Psoas muscle (tissue), 8 donors: ENCODE data around the gene HSH2D. TPM values are rescaled to one million over a fixed set of nuclear protein-coding genes. Genes with fewer than 3 reads are reported as not detected.

Source experiments
- ATAC-seq, 4 donors: fragments of 200-7000 bp; cut with Tn5 transposase; one replicate each; pipeline ENCODE4 v1.9.1; 2020; ENCODE audit warnings: moderate library complexity in 3 of 4, mild to moderate bottlenecking in 2 of 4
- DNase-seq, 2 donors: peaks; one replicate each; pipeline ENCODE4 v3.0.0-alpha.2; 2020
- H3K27ac ChIP-seq: fragments of 200-600 bp; one replicate; pipeline ENCODE4 v1.8.0; 2022
- H3K27me3 ChIP-seq, 3 donors: fragments of 200-600 bp in 1 of 3; one replicate each; pipeline versions ENCODE4 v1.6.1 to v1.8.0; 2013 to 2022; ENCODE audit warnings: low read length in 2 of 3, mild to moderate bottlenecking in 2 of 3, moderate library complexity in 1 of 3; ENCODE audit not compliant: insufficient read depth in 3 of 3
- H3K36me3 ChIP-seq, 2 donors: fragments of 200-600 bp in 1 of 2; one replicate each; pipeline versions ENCODE4 v1.6.1 to v1.8.0; 2013 to 2022; ENCODE audit warnings: low read depth in 1 of 2, mild to moderate bottlenecking in 1 of 2, moderate library complexity in 1 of 2; ENCODE audit not compliant: insufficient read depth in 1 of 2
- H3K4me1 ChIP-seq: fragments of 200-600 bp; one replicate; pipeline ENCODE4 v1.8.0; 2022
- H3K4me3 ChIP-seq: fragments of 200-600 bp; one replicate; pipeline ENCODE4 v1.8.0; 2022; ENCODE audit warnings: mild to moderate bottlenecking
- H3K9me3 ChIP-seq: fragments of 200-600 bp; one replicate; pipeline ENCODE4 v1.8.0; 2022
- WGBS, 3 donors: extraction: QIAGEN DNeasy Blood & Tissue Kit; methylation state at CpG; one replicate each; pipeline versions ENCODE4 v1.1.6 to v1.1.7; 2013; 5-methylcytosine and 5-hydroxymethylcytosine counted together
- intact Hi-C, 2 donors: fragments of 100-400 bp; cut with DNase I; formaldehyde crosslinking; loops; one replicate each; pipeline versions ENCODE4 v1.11.0 to v1.14.2; 2022
- polyA plus RNA-seq, 3 donors: library from polyadenylated mRNA; stranded (reverse); fragments of 200-250 nt; gene quantifications; one replicate each; pipeline ENCODE4 v1.2.3, GENCODE V29; 2013
- total RNA-seq, 4 donors: library from RNA; stranded (reverse); fragmentation: NEBNext Ultra II Directional in 2 of 4; extraction: Animal tissue kit (Norgen Biotek cat#: 25700) in 2 of 4; gene quantifications; one replicate each; pipeline versions ENCODE4 v1.2.1 to v1.2.4, GENCODE V29; 2021 to 2023
- TF ChIP-seq, protein P1 (sequence below): fragments of 200-600 bp; IDR thresholded peaks from one replicate; pipeline ENCODE4 v1.8.0; 2022; ENCODE audit warnings: antibody characterized with exemption
- donor health status: healthy with polysubstance abuse.
- donor health status: DM: no; HTN: no; CAD: no; lungs with moderate emphysema.
- donor health status: Bipolar disorder and iron deficiency.
- donor health status: healthy.
- donor health status: DM: yes; HTN: yes; CAD: no.
- donor health status: DM: no; HTN: no; CAD: no.
- donor health status: DM: no; HTN: no; CAD: no.
- donor health status: DM: yes; HTN: yes; CAD: no.

Gene HSH2D
- total and polyA plus RNA-seq, 7 donors: 0.10 to 0.30 (median 0.12) TPM; not detected in 2

GRCh38 chr19:16113727-16114126 is 29.8 kb upstream of the HSH2D start:
- no peaks in the 10 kb centered on the region for H3K27me3 ChIP-seq
- intact Hi-C loops: loop anchor here in 1 of 2 donors (5.0 kb wide), 2 partner anchors 69 to 71 kb away; no protein-coding TSS in a partner anchor
- ATAC-seq (no peak), DNase-seq (no peak)
- peaks cover 12% of the 10 kb centered on the region for H3K4me1 ChIP-seq
- no peak overlapping the region for H3K27ac ChIP-seq
- H3K9me3 ChIP-seq: no peaks in the 10 kb centered on the region
- no peak overlapping the region for H3K4me3 ChIP-seq
- H3K36me3 ChIP-seq: peaks cover 0 to 11% of the 10 kb centered on the region in 2 donors
- TF ChIP-seq, protein P1, sequence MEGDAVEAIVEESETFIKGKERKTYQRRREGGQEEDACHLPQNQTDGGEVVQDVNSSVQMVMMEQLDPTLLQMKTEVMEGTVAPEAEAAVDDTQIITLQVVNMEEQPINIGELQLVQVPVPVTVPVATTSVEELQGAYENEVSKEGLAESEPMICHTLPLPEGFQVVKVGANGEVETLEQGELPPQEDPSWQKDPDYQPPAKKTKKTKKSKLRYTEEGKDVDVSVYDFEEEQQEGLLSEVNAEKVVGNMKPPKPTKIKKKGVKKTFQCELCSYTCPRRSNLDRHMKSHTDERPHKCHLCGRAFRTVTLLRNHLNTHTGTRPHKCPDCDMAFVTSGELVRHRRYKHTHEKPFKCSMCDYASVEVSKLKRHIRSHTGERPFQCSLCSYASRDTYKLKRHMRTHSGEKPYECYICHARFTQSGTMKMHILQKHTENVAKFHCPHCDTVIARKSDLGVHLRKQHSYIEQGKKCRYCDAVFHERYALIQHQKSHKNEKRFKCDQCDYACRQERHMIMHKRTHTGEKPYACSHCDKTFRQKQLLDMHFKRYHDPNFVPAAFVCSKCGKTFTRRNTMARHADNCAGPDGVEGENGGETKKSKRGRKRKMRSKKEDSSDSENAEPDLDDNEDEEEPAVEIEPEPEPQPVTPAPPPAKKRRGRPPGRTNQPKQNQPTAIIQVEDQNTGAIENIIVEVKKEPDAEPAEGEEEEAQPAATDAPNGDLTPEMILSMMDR: no peak
- 82 to 86% (median 84%) methylated on average over 3 of the region's 3 CpGs for WGBS, 3 donors

DNA sequence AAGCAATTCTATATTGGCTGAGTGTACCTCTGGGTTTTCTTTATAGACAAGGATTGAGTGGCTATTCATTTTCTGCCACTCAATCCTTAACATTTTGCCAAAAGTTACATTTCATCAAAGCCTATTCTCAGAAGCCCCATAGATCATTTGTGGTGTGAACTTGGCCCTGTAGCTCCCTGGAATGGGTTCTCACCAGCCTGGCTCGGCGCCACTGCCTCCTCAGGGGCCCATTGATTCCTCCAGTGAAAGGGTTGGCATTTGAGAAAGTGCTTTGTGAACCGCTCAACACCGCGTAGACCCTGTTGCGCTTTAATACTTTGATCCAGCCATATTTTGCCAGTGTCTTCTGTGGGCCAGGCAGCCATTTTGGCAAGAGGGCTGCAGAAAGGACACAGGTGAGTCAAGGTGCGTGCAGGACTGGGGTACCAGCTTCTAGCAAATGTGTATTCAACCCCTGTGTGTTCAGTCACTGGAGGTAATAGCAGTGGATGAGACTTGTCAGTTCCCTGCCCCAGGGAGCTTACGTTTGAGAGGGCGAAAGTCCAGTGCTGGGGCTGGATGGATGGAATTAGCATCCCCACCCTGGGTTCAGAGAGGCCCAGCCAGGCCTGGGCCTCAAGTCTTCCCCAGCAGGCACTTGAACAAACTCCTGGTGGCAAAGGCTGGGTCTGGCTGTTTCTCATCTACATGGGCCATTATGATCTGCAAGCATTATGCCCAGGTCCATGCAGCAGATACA is 28.0 kb upstream of the HSH2D start:
- Histone ChIP-seq H3K4me3 (no peak overlapping the region), H3K27ac (no peak overlapping the region), H3K4me1 (peaks cover 12% of the 10 kb centered on the region), H3K9me3 (no peaks in the 10 kb centered on the region), H3K36me3 (peaks cover 0 to 28% of the 10 kb centered on the region in 2 donors), H3K27me3 (no peaks in the 10 kb centered on the region)
- DNase-seq: peak in 1 of 2 donors; percentile 12
- ATAC-seq: no peak
- intact Hi-C loops: no loop called here
- WGBS, 3 donors: 90 to 91% (median 91%) methylated on average over 9 of the region's 9 CpGs
- TF ChIP-seq, protein P1: no peak

- H3K9me3 ChIP-seq: no peaks in the 10 kb centered on the region
- 47 to 61% (median 53%) methylated on average over 4 of the region's 4 CpGs for WGBS, 3 donors
Observed at GRCh38 chr19:16116067-16116466, 27.4 kb upstream of the HSH2D start.

DNA sequence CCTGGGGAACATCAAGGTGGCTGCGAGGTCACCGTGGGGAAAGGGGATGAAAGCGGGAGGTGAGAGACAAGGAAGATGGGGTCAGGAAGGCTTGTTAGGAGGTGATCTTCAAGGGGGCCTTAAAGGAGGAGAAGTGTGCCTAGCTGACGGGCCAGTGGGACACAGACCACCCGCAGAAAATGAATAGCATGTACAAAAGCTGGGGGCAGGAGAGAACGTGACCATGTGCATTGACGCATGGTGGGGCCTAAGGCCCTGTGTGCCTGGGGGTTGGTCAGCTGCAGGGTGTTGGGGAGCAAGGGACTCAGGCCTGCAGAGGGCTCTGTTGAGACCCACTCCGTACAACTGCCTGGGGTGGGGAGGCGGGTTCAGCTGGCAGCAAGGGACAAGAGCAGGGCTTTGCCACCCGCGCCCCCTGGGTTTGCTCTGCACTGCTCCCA is 25.9 kb upstream of the HSH2D start:
- ATAC-seq (no peak), DNase-seq (peak in 1 of 2 donors; percentile 36)
- peaks cover 5% of the 10 kb centered on the region for H3K4me1 ChIP-seq
- intact Hi-C loops: no loop called here
- no peak overlapping the region for H3K4me3 ChIP-seq
- peaks cover 4 to 48% of the 10 kb centered on the region in 2 donors for H3K36me3 ChIP-seq
- no peak overlapping the region for H3K27ac ChIP-seq
- TF ChIP-seq, protein P1: no peak
- H3K27me3 ChIP-seq: no peaks in the 10 kb centered on the region
- 88 to 90% (median 89%) methylated on average over 11 of the region's 11 CpGs for WGBS, 3 donors
- H3K9me3 ChIP-seq: no peaks in the 10 kb centered on the region

More at GRCh38 chr19:16116067-16116466, 27.4 kb upstream of the HSH2D start:
- ATAC-seq (no peak), DNase-seq (no peak)
- Histone ChIP-seq H3K4me1 (peaks cover 12% of the 10 kb centered on the region), H3K27me3 (no peaks in the 10 kb centered on the region), H3K36me3 (peaks cover 0 to 32% of the 10 kb centered on the region in 2 donors), H3K27ac (no peak overlapping the region), H3K4me3 (no peak overlapping the region)
- TF ChIP-seq, protein P1: no peak
- intact Hi-C loops: no loop called here
